K562 (cell line): ENCODE data around the gene MIP. TPM values are rescaled to one million over a fixed set of nuclear protein-coding genes. Genes with fewer than 3 reads are reported as not detected.
A peak's percentile ranks its signal among the peaks of the same experiment; 100 is the strongest.

ENCODE experiments used
- CC2D1A ChIP-seq: fragments of 450-650 bp; IDR thresholded peaks from 2 replicates; pipeline ENCODE4 v1.6.1; 2017; ENCODE audit warnings: mild to moderate bottlenecking
- CSDE1 ChIP-seq, 2 experiments: fragments of 450-650 bp; IDR thresholded peaks; 2 replicates each; pipeline ENCODE4 v1.6.1; 2016; ENCODE audit warnings: mild to moderate bottlenecking in 1 of 2
- DMBX1 ChIP-seq: fragments of 250-450 bp; sonication (Bioruptor Pico); IDR thresholded peaks from 2 replicates; pipeline ENCODE4 v1.8.0; 2022; ENCODE audit warnings: inconsistent platforms, mild to moderate bottlenecking, moderate library complexity, borderline replicate concordance
- EHMT2 ChIP-seq: fragments of 450-650 bp; IDR thresholded peaks from 2 replicates; pipeline ENCODE4 v1.6.1; 2018; ENCODE audit warnings: antibody characterized with exemption
- JUN ChIP-seq, 2 experiments: sonication (generic) in 1 of 2; formaldehyde crosslinking in 1 of 2; IDR thresholded peaks; 2 replicates each; pipeline versions ENCODE4 v1.6.1 to v1.8.0; 2012 to 2022; ENCODE audit warnings: borderline replicate concordance in 2 of 2, mild to moderate bottlenecking in 2 of 2, improper control_type of control experiment in 1 of 2, low read depth in 1 of 2, low read length in 1 of 2, missing genetic modification reagents in 1 of 2
- KDM1A ChIP-seq, 2 experiments: fragments of 450-650 bp; IDR thresholded peaks; 2 replicates each; pipeline ENCODE4 v1.6.1; 2016; ENCODE audit warnings: mild to moderate bottlenecking in 2 of 2
- KLF13 ChIP-seq: fragments of 450-650 bp; IDR thresholded peaks from 2 replicates; pipeline ENCODE4 v1.6.1; 2016; ENCODE audit warnings: missing genetic modification characterization, low read depth, mild to moderate bottlenecking, missing compliant biosample characterization, moderate library complexity, borderline replicate concordance
- MBD2 ChIP-seq: sonication (generic); IDR thresholded peaks from 2 replicates; pipeline ENCODE4 v1.6.1; 2016; ENCODE audit warnings: low read depth, borderline replicate concordance
- POLR2G ChIP-seq: fragments of 200-400 bp; formaldehyde crosslinking; IDR thresholded peaks from 2 replicates; pipeline ENCODE4 v1.6.1; 2017; ENCODE audit warnings: low read depth, mild to moderate bottlenecking, antibody characterized with exemption, low read length, moderate library complexity
- SFPQ ChIP-seq: fragments of 200-400 bp; formaldehyde crosslinking; IDR thresholded peaks from 2 replicates; pipeline ENCODE4 v1.6.1; 2017; ENCODE audit warnings: mild to moderate bottlenecking, low read depth, low read length, moderate library complexity
- TBP ChIP-seq: optimal IDR thresholded peaks from 2 replicates; pipeline ENCODE3; 2011; ENCODE audit warnings: low read depth, low read length, improper control_type of control experiment
- TCFL5 ChIP-seq: fragments of 250-450 bp; sonication (Bioruptor Pico); conservative IDR thresholded peaks from 2 replicates; pipeline ENCODE4 v1.6.1; 2021; ENCODE audit warnings: mild to moderate bottlenecking, moderate library complexity, matching md5 sums
- TFAM ChIP-seq: fragments of 250-450 bp; sonication (Bioruptor Pico); conservative IDR thresholded peaks from 2 replicates; pipeline ENCODE4 v1.5.0; 2021; ENCODE audit warnings: mild to moderate bottlenecking, moderate library complexity
- ZNF217 ChIP-seq: sonication (generic); formaldehyde crosslinking; IDR thresholded peaks from 2 replicates; pipeline ENCODE4 v1.8.0; 2022; ENCODE audit warnings: mild to moderate bottlenecking, missing genetic modification reagents
- polyA plus RNA-seq, 8 experiments: library from polyadenylated mRNA; depleted of rRNA in 4 of 8; stranded (reverse) in 5 of 8; unstranded in 3 of 8; fragments of >200 nt; fragmentation: Nextera tagmentation in 2 of 8; fragmentation: Illumina TruSeq in 1 of 8; extraction: Ambion mirVana in 2 of 8; extraction: Trizol in 1 of 8; gene quantifications; 2 replicates each; pipeline versions ENCODE4 v1.2.1 to v1.2.3, GENCODE V29; 2011 to 2014; ENCODE audit warnings: inconsistent platforms in 1 of 8, missing spikeins in 1 of 8
- total RNA-seq, 7 experiments: library from RNA; depleted of rRNA in 6 of 7; stranded (reverse); fragments of >200 nt in 6 of 7; fragmentation: Illumina TruSeq in 2 of 7; extraction: Trizol in 2 of 7; gene quantifications; 2 replicates each; pipeline versions ENCODE4 v1.2.1 to v1.2.3, GENCODE V29; 2011 to 2021; ENCODE audit warnings: low replicate concordance in 1 of 7
- TF ChIP-seq, protein P1 (sequence below): fragments of 250-450 bp; sonication (Bioruptor Pico); IDR thresholded peaks from 2 replicates; pipeline ENCODE4 v1.5.0; 2022; ENCODE audit warnings: mild to moderate bottlenecking
- TF ChIP-seq, protein P2 (sequence below): conservative IDR thresholded peaks from 2 replicates; pipeline ENCODE4 v1.6.1; 2011; ENCODE audit warnings: low read depth, mild to moderate bottlenecking, low read length; ENCODE audit not compliant: control insufficient read depth
- TF ChIP-seq, protein P3 (sequence below): fragments of 250-450 bp; sonication (Bioruptor Pico); IDR thresholded peaks from 2 replicates; pipeline ENCODE4 v1.5.0; 2021; ENCODE audit warnings: mild to moderate bottlenecking, moderate library complexity

Gene MIP
- total and polyA plus RNA-seq, 9 of the 15 experiments (the other 6 are each of a cell fraction or from before 2014, with no cell fraction given) = 0.09 to 0.36 (median 0.19) TPM; not detected in 5

GRCh38 chr12:56468216-56469006 is 14.0 kb upstream of the MIP start, which contains the start of gene SPRYD4 (continued):
- TF ChIP-seq JUN (IDR thresholded peaks at IDR 0.05; ENCODE audit: borderline replicate concordance, low read depth, low read length) = peak; percentile 83; the same call in 1 of the 2 replicates
- no peak for TF ChIP-seq JUN (CRISPR knock-in tag; IDR thresholded peaks at IDR 0.05; ENCODE audit: borderline replicate concordance)
- 0 out of 4 replicates have a peak, but pooled peaks of 1 of the 2 experiments have one; percentile 1 for TF ChIP-seq KDM1A (IDR thresholded peaks at IDR 0.05)
- TF ChIP-seq, protein P1, sequence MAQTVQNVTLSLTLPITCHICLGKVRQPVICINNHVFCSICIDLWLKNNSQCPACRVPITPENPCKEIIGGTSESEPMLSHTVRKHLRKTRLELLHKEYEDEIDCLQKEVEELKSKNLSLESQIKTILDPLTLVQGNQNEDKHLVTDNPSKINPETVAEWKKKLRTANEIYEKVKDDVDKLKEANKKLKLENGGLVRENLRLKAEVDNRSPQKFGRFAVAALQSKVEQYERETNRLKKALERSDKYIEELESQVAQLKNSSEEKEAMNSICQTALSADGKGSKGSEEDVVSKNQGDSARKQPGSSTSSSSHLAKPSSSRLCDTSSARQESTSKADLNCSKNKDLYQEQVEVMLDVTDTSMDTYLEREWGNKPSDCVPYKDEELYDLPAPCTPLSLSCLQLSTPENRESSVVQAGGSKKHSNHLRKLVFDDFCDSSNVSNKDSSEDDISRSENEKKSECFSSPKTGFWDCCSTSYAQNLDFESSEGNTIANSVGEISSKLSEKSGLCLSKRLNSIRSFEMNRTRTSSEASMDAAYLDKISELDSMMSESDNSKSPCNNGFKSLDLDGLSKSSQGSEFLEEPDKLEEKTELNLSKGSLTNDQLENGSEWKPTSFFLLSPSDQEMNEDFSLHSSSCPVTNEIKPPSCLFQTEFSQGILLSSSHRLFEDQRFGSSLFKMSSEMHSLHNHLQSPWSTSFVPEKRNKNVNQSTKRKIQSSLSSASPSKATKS (CRISPR knock-in tag) = no peak
- TF ChIP-seq MBD2 = peak; percentile 88
- TF ChIP-seq KLF13 (tag) = peak; percentile 98
- TF ChIP-seq, protein P2, sequence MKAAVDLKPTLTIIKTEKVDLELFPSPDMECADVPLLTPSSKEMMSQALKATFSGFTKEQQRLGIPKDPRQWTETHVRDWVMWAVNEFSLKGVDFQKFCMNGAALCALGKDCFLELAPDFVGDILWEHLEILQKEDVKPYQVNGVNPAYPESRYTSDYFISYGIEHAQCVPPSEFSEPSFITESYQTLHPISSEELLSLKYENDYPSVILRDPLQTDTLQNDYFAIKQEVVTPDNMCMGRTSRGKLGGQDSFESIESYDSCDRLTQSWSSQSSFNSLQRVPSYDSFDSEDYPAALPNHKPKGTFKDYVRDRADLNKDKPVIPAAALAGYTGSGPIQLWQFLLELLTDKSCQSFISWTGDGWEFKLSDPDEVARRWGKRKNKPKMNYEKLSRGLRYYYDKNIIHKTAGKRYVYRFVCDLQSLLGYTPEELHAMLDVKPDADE = peak; percentile 80; the same call in 1 of the 2 replicates
- TF ChIP-seq, protein P3, sequence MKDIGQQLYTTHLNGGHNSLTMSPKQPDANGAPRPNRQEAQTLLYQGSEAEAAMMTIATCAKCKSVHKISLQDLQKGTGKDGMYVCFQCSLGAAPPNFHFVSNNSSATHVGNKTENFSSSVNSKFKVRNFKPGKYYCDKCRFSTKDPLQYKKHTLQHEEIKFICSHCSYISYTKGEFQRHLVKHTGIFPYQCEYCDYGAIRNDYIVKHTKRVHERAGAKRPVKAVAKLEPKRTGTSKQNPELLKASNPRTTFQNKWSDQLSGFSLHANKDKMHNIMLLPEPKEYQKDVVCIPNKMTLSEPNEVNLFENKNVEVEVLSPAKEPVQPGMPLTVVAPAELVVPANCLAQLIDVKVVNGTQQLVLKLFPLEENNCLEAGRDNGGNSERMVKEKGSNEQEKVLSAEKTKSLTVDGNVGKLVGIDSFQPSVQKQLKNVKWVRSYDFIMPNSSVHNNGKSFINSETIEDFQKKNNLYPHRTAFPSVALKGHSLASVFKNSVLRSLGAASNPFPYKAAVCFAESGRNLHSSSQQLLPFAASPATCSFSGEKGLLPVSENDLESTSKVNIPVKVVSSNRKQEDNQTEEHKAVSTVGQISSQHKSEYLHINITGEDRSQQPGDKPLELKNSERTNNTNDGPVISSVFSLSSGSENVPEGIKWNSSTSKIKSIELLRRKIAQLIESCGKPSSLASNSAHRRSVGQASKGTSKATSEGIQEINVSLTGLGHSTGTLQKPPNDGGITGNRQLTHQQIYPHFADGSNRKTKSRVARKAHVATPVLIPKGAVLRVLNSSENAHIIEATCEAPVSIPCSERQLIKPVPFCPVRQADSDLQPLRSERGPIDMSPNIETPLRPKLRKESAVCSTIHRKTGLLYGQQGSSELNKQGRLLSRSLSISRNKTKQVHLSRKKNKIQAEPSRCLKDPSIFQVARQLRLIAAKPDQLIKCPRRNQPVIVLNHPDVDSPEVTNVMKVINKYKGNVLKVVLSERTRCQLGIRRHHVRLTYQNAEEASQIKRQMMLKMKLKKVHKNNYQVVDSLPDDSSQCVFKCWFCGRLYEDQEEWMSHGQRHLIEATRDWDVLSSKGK (CRISPR knock-in tag) = no peak
- TF ChIP-seq DMBX1 (CRISPR knock-in tag) = no peak
- TF ChIP-seq EHMT2 = 0 out of 2 replicates have a peak, but pooled peaks have one; percentile 59
- TF ChIP-seq SFPQ = no peak
- TF ChIP-seq TCFL5 = no peak
- TF ChIP-seq POLR2G = peak; percentile 94
- TF ChIP-seq CSDE1 (IDR thresholded peaks at IDR 0.05) = peak in 1 of 2 experiments; percentile 65; a peak in 2 of 4 replicates
- no peak for TF ChIP-seq TFAM (CRISPR knock-in tag)
- no peak for TF ChIP-seq CC2D1A
- TF ChIP-seq TBP = peak; percentile 91
- no peak for TF ChIP-seq ZNF217
